Hematopoietic multipotent progenitor cell treated with erythropoietin and hydrocortisone succinate and interleukin-3 and kit ligand, for 15 days (in vitro differentiated cells): ENCODE measurements around the gene AMER2.

ENCODE experiments used
- DNase-seq: peaks from one replicate; pipeline ENCODE4 v3.0.0-alpha.2; 2015; ENCODE audit warnings: low spot score

Gene AMER2

GRCh38 chr13:25171517-25172302 is at the start of gene AMER2:
AMER2 (minus strand) TSS chr13:25172288; CDS start chr13:25171619, 669 bp downstream.
- DNase-seq, result no peak

- DNase-seq, result no peak
These were observed 45.9 kb upstream of the AMER2 start for GRCh38 chr13:25218019-25218418.

- no peak for DNase-seq
These were observed 45.2 kb upstream of the AMER2 start for GRCh38 chr13:25217023-25217885.

GRCh38 chr13:25215253-25215575 is 43.1 kb upstream of the AMER2 start:
- DNase-seq, result no peak

- no peak for DNase-seq
These were observed 42.6 kb upstream of the AMER2 start for GRCh38 chr13:25214491-25215252.

- DNase-seq, result no peak
These were observed 41.6 kb upstream of the AMER2 start for GRCh38 chr13:25213715-25214114.

- DNase-seq, result no peak
These were observed 38.9 kb upstream of the AMER2 start for GRCh38 chr13:25210842-25211569.

- DNase-seq, result no peak
These were observed 35.3 kb upstream of the AMER2 start for GRCh38 chr13:25207291-25207810.

- no peak for DNase-seq
These were observed 32.8 kb upstream of the AMER2 start for GRCh38 chr13:25204863-25205262.

GRCh38 chr13:25203127-25203740 is 31.1 kb upstream of the AMER2 start:
- DNase-seq, result no peak

GRCh38 chr13:25200783-25201182 is 28.7 kb upstream of the AMER2 start:
- no peak for DNase-seq

GRCh38 chr13:25198647-25199046 is 26.6 kb upstream of the AMER2 start:
- no peak for DNase-seq

- DNase-seq, result no peak
These were observed 24.9 kb upstream of the AMER2 start for GRCh38 chr13:25196971-25197370.

GRCh38 chr13:25192936-25193335 is 20.8 kb upstream of the AMER2 start:
- DNase-seq, result no peak

- no peak for DNase-seq
These were observed 20.4 kb upstream of the AMER2 start for GRCh38 chr13:25192489-25192888.

GRCh38 chr13:25192052-25192451 is 20.0 kb upstream of the AMER2 start:
- DNase-seq, result no peak

GRCh38 chr13:25190771-25191170 is 18.7 kb upstream of the AMER2 start:
- no peak for DNase-seq

- DNase-seq, result no peak
These were observed 18.2 kb upstream of the AMER2 start for GRCh38 chr13:25190256-25190655.

GRCh38 chr13:25187596-25187995 is 15.5 kb upstream of the AMER2 start:
- no peak for DNase-seq

GRCh38 chr13:25186187-25186586 is 14.1 kb upstream of the AMER2 start:
- no peak for DNase-seq

GRCh38 chr13:25181597-25181996 is 9.5 kb upstream of the AMER2 start:
- no peak for DNase-seq
